ENCODE results near the gene DMBX1.

DNA sequence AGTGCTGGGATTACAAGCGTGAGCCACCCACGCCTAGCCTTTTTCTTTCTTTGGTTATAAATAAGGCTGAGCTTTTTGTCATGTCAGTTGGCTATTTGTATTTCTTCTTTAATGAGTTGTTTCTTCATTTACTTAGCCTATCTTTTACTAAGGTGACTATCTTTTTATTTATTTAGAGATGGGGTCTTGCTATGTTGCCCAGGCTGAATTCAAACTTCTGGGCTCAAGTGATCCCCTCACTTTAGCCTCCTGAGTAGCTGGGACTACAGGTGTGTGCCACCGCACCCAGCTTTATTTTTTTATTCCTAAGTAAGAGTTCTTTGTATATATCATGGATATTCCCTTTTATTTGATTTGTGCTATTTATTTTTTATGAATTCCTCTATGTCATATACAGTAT lies 11.9 kb downstream of the DMBX1 start:
- TF ChIP-seq GABPA (IDR thresholded peaks at IDR 0.05; ENCODE audit: low read depth), result no peak
- TF ChIP-seq CTCF (IDR thresholded peaks at IDR 0.05), result no peak
- TF ChIP-seq RCOR1 (IDR thresholded peaks at IDR 0.05; ENCODE audit: low read length), result no peak
- no peak for TF ChIP-seq EZH2phosphoT487 (IDR thresholded peaks at IDR 0.05; ENCODE audit: borderline replicate concordance, low read depth)
- no peak for TF ChIP-seq FOXJ3 (CRISPR knock-in tag; IDR thresholded peaks at IDR 0.05)
- no peak for TF ChIP-seq TCF12 (IDR thresholded peaks at IDR 0.05)
- TF ChIP-seq ELF1 (IDR thresholded peaks at IDR 0.05), result no peak
- TF ChIP-seq, protein P1, sequence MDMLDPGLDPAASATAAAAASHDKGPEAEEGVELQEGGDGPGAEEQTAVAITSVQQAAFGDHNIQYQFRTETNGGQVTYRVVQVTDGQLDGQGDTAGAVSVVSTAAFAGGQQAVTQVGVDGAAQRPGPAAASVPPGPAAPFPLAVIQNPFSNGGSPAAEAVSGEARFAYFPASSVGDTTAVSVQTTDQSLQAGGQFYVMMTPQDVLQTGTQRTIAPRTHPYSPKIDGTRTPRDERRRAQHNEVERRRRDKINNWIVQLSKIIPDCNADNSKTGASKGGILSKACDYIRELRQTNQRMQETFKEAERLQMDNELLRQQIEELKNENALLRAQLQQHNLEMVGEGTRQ (IDR thresholded peaks at IDR 0.05; ENCODE audit: borderline replicate concordance, low read depth, low read length), result no peak
- TF ChIP-seq, protein P2, sequence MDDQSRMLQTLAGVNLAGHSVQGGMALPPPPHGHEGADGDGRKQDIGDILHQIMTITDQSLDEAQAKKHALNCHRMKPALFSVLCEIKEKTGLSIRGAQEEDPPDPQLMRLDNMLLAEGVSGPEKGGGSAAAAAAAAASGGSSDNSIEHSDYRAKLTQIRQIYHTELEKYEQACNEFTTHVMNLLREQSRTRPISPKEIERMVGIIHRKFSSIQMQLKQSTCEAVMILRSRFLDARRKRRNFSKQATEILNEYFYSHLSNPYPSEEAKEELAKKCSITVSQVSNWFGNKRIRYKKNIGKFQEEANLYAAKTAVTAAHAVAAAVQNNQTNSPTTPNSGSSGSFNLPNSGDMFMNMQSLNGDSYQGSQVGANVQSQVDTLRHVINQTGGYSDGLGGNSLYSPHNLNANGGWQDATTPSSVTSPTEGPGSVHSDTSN (IDR thresholded peaks at IDR 0.05), result no peak
- TF ChIP-seq FOXM1 (IDR thresholded peaks at IDR 0.05; ENCODE audit: low read depth), result no peak
- TF ChIP-seq RAD21 (IDR thresholded peaks at IDR 0.05; ENCODE audit: low read length), result no peak
